SK-N-MC (cell line): ENCODE data around the gene NNT.

Experiments used
- EZH2 ChIP-seq: fragments of 200-600 bp; sonication (generic); IDR thresholded peaks from one replicate; pipeline ENCODE4 v1.6.1; 2017; ENCODE audit warnings: antibody characterized with exemption
- POLR2AphosphoS5 ChIP-seq: IDR thresholded peaks from 2 replicates; pipeline ENCODE4 v1.6.1; 2012; ENCODE audit warnings: mild to moderate bottlenecking, low read depth, low read length, borderline replicate concordance

DNA sequence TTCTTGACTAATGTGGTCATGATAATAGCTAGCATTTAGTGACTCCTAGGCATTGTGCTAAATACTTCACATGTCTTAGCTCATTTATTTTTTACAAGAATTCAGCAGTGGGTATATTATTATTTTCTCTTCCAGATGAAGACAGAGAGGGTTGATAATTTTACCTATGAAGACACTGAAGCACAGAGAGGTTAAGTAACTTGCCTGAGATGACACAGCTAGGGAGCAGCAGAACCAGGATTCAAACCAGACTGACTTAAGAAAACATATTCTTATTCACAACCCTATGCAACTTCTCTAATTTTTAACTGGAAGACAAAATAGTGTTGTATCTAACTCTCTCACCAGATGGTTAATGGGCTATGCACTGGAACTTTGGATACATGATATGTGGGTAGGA, 44.8 kb downstream of the NNT start:
- no peak for TF ChIP-seq POLR2AphosphoS5
- no peak for TF ChIP-seq EZH2
